GM12878 (cell line): Measurements from ENCODE around the gene BCR.

Experiments
- MYB ChIP-seq: fragments of 150-350 bp; IDR thresholded peaks from 2 replicates; pipeline ENCODE4 v1.6.1; 2014; ENCODE audit warnings: mild to moderate bottlenecking, low read depth, low read length, borderline replicate concordance
- NR2C2 ChIP-seq: IDR thresholded peaks from 2 replicates; pipeline ENCODE4 v1.6.1; 2011; ENCODE audit warnings: borderline replicate concordance, low read depth; ENCODE audit not compliant: control insufficient read depth, insufficient read length
- POLR2AphosphoS5 ChIP-seq: IDR thresholded peaks from 2 replicates; pipeline ENCODE4 v1.6.1; 2011; ENCODE audit warnings: mild to moderate bottlenecking, low read length, inconsistent platforms
- SMC3 ChIP-seq: IDR thresholded peaks from 2 replicates; pipeline ENCODE4 v1.6.1; 2011; ENCODE audit warnings: low read length, improper control_type of control experiment, borderline replicate concordance
- SPI1 ChIP-seq: IDR thresholded peaks from 2 replicates; pipeline ENCODE4 v1.6.1; 2011; ENCODE audit warnings: low read depth, mild to moderate bottlenecking, low read length, moderate library complexity, borderline replicate concordance; ENCODE audit not compliant: insufficient read depth
- TCF12 ChIP-seq: IDR thresholded peaks from 2 replicates; pipeline ENCODE4 v1.6.1; 2011; ENCODE audit warnings: low read depth, mild to moderate bottlenecking, low read length
- TF ChIP-seq, protein P1 (sequence below), 3 experiments: IDR thresholded peaks in 2 of 3; conservative IDR thresholded peaks in 1 of 3; 2 replicates each; pipeline ENCODE4 v1.5.1; 2011; ENCODE audit warnings: low read depth in 3 of 3, low read length in 3 of 3, mild to moderate bottlenecking in 3 of 3, control low read depth in 2 of 3, moderate library complexity in 2 of 3, inconsistent platforms in 1 of 3, mixed read lengths in 1 of 3; ENCODE audit not compliant: control insufficient read depth in 2 of 3, insufficient read depth in 1 of 3; ENCODE audit errors: extremely low read depth in 1 of 3
- TF ChIP-seq, protein P2 (sequence below): fragments of 450-650 bp; formaldehyde crosslinking; IDR thresholded peaks from 2 replicates; pipeline ENCODE4 v1.4.0; 2020; ENCODE audit warnings: mild to moderate bottlenecking, moderate library complexity
- TF ChIP-seq, protein P3 (sequence below): fragments of 450-650 bp; IDR thresholded peaks from 2 replicates; pipeline ENCODE4 v1.6.1; 2017; ENCODE audit warnings: mild to moderate bottlenecking

DNA sequence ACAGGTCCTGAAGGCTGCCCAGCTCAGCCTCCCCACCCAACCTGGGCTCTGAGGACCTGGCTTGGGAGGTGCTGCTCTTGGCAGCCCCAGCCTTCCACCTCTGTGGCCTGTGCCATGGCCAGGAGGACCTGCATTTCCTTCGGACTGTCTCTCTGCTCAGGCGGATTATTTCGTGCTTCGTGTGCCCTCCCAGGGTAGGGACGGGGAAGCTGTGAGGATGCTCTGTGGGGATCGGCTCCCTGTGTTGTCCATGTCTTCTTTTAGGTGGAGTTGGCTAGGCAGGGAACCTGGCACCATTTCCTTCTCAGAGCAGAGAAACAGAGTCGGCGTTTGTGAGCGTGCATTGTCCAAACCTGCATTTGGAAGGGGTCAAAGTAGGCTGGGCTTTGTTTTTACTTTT, 34.1 kb downstream of the BCR start:
- TF ChIP-seq NR2C2 (no peak), SMC3 (no peak), MYB (no peak), SPI1 (no peak), POLR2AphosphoS5 (no peak), TCF12 (no peak)
- TF ChIP-seq, protein P1, sequence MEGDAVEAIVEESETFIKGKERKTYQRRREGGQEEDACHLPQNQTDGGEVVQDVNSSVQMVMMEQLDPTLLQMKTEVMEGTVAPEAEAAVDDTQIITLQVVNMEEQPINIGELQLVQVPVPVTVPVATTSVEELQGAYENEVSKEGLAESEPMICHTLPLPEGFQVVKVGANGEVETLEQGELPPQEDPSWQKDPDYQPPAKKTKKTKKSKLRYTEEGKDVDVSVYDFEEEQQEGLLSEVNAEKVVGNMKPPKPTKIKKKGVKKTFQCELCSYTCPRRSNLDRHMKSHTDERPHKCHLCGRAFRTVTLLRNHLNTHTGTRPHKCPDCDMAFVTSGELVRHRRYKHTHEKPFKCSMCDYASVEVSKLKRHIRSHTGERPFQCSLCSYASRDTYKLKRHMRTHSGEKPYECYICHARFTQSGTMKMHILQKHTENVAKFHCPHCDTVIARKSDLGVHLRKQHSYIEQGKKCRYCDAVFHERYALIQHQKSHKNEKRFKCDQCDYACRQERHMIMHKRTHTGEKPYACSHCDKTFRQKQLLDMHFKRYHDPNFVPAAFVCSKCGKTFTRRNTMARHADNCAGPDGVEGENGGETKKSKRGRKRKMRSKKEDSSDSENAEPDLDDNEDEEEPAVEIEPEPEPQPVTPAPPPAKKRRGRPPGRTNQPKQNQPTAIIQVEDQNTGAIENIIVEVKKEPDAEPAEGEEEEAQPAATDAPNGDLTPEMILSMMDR (IDR thresholded peaks at IDR 0.05 in 2 of 3, conservative IDR thresholded peaks at IDR 0.05 in 1 of 3; ENCODE audit: control insufficient read depth in 2 of 3, extremely low read depth in 1 of 3, insufficient read depth in 1 of 3, low read depth in 3 of 3, low read length in 3 of 3), result no peak
- TF ChIP-seq, protein P2, sequence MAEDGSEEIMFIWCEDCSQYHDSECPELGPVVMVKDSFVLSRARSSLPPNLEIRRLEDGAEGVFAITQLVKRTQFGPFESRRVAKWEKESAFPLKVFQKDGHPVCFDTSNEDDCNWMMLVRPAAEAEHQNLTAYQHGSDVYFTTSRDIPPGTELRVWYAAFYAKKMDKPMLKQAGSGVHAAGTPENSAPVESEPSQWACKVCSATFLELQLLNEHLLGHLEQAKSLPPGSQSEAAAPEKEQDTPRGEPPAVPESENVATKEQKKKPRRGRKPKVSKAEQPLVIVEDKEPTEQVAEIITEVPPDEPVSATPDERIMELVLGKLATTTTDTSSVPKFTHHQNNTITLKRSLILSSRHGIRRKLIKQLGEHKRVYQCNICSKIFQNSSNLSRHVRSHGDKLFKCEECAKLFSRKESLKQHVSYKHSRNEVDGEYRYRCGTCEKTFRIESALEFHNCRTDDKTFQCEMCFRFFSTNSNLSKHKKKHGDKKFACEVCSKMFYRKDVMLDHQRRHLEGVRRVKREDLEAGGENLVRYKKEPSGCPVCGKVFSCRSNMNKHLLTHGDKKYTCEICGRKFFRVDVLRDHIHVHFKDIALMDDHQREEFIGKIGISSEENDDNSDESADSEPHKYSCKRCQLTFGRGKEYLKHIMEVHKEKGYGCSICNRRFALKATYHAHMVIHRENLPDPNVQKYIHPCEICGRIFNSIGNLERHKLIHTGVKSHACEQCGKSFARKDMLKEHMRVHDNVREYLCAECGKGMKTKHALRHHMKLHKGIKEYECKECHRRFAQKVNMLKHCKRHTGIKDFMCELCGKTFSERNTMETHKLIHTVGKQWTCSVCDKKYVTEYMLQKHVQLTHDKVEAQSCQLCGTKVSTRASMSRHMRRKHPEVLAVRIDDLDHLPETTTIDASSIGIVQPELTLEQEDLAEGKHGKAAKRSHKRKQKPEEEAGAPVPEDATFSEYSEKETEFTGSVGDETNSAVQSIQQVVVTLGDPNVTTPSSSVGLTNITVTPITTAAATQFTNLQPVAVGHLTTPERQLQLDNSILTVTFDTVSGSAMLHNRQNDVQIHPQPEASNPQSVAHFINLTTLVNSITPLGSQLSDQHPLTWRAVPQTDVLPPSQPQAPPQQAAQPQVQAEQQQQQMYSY (CRISPR knock-in tag), result no peak
- TF ChIP-seq, protein P3, sequence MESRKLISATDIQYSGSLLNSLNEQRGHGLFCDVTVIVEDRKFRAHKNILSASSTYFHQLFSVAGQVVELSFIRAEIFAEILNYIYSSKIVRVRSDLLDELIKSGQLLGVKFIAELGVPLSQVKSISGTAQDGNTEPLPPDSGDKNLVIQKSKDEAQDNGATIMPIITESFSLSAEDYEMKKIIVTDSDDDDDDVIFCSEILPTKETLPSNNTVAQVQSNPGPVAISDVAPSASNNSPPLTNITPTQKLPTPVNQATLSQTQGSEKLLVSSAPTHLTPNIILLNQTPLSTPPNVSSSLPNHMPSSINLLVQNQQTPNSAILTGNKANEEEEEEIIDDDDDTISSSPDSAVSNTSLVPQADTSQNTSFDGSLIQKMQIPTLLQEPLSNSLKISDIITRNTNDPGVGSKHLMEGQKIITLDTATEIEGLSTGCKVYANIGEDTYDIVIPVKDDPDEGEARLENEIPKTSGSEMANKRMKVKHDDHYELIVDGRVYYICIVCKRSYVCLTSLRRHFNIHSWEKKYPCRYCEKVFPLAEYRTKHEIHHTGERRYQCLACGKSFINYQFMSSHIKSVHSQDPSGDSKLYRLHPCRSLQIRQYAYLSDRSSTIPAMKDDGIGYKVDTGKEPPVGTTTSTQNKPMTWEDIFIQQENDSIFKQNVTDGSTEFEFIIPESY, result no peak
